GM12878 (cell line): ENCODE data around the gene ENTREP1. TPM values are rescaled to one million over a fixed set of nuclear protein-coding genes. Genes with fewer than 3 reads are reported as not detected.

Experiments used
- ATAC-seq: fragments of 200-7000 bp; cut with Tn5 transposase; 3 replicates; pipeline ENCODE4 v1.9.1; 2020; ENCODE audit warnings: mild to moderate bottlenecking, moderate library complexity
- BruUV-seq: library from RNA; stranded (reverse); fragments of 400-500 nt; replicated peaks from 2 replicates; lab custom pipeline; 2021; lab: Mats Ljungman, UMichigan
- CTCF ChIA-PET: fragments of 300-600 bp; sonication (Branson Sonifier 250); formaldehyde crosslinking; extraction: SDS; loops from one replicate; lab custom pipeline; 2021; ENCODE audit warnings: inconsistent platforms; lab: Yijun Ruan, JAX
- POLR2A ChIA-PET: fragments of 350-600 bp; formaldehyde crosslinking; extraction: SDS; loops from one replicate; lab custom pipeline; 2021; ENCODE audit warnings: inconsistent platforms; lab: Charles Lee
- RAD21 ChIA-PET: fragments of 300-600 bp; sonication (Branson Sonifier 250); formaldehyde crosslinking; loops from one replicate; lab custom pipeline; 2023; ENCODE audit warnings: antibody characterized with exemption; ENCODE audit not compliant: unreplicated experiment; lab: Charles Lee
- SMC1A ChIA-PET: fragments of 300-600 bp; sonication (Branson Sonifier 250); formaldehyde crosslinking; loops from one replicate; lab custom pipeline; 2023; ENCODE audit not compliant: unreplicated experiment, uncharacterized antibody; lab: Charles Lee
- DNase-seq: peaks from one replicate; pipeline ENCODE4 v3.0.0-alpha.2; 2011; ENCODE audit warnings: low read depth, low spot score
- FAIRE-seq: peaks from 3 replicates; lab custom pipeline; 2011; peaks lifted over from hg19 to GRCh38; lab: Jason Lieb, UNC
- H2AFZ ChIP-seq: 2 replicates; pipeline ENCODE4 v1.6.0; 2011; ENCODE audit warnings: low read depth, low read length, control low read depth; ENCODE audit not compliant: control insufficient read depth
- H3K27ac ChIP-seq: 2 replicates; pipeline ENCODE4 v1.5.1; 2011; ENCODE audit warnings: control low read depth; ENCODE audit not compliant: control insufficient read depth, insufficient read depth
- H3K27me3 ChIP-seq, 2 experiments: replicated peaks in 1 of 2; 2 replicates each; pipeline versions ENCODE4 v1.6.0 to v1.6.1; 2011; ENCODE audit warnings: low read length in 1 of 2; ENCODE audit not compliant: control insufficient read depth in 2 of 2, insufficient read depth in 2 of 2
- H3K36me3 ChIP-seq, 2 experiments: 2 replicates each; pipeline ENCODE4 v1.5.1; 2011; ENCODE audit warnings: low read length in 1 of 2; ENCODE audit not compliant: control insufficient read depth in 2 of 2, insufficient read depth in 2 of 2
- H3K4me1 ChIP-seq: 2 replicates; pipeline ENCODE4 v1.6.1; 2011; ENCODE audit warnings: mild to moderate bottlenecking, low read length, moderate library complexity, mixed read lengths; ENCODE audit not compliant: control insufficient read depth, insufficient read depth
- H3K4me2 ChIP-seq: 2 replicates; pipeline ENCODE4 v1.6.0; 2011; ENCODE audit warnings: control low read depth; ENCODE audit not compliant: control insufficient read depth, insufficient read depth
- H3K4me3 ChIP-seq: fragments of 200-600 bp; sonication (generic); 2 replicates; pipeline ENCODE4 v1.5.1; 2016
- H3K79me2 ChIP-seq: 2 replicates; pipeline ENCODE4 v1.6.0; 2011; ENCODE audit warnings: low read length; ENCODE audit not compliant: control insufficient read depth, insufficient read depth
- H3K9ac ChIP-seq: 2 replicates; pipeline ENCODE4 v1.8.0; 2011; ENCODE audit warnings: low read length, control low read depth, mixed read lengths; ENCODE audit not compliant: control insufficient read depth, insufficient read depth
- H3K9me3 ChIP-seq: replicated peaks from 3 replicates; pipeline ENCODE4 v1.5.1; 2011; ENCODE audit warnings: mild to moderate bottlenecking, low read length; ENCODE audit not compliant: control insufficient read depth, insufficient read depth
- H4K20me1 ChIP-seq: 2 replicates; pipeline ENCODE4 v1.6.0; 2011; ENCODE audit not compliant: control insufficient read depth, insufficient read depth
- ASH2L ChIP-seq: fragments of 300-600, 200-600 bp; sonication (generic); IDR thresholded peaks from 2 replicates; pipeline ENCODE4 v1.6.1; 2017; ENCODE audit warnings: low read depth, mild to moderate bottlenecking, borderline replicate concordance
- BRCA1 ChIP-seq: IDR thresholded peaks from 2 replicates; pipeline ENCODE4 v1.6.1; 2011; ENCODE audit warnings: low read depth, low read length, improper control_type of control experiment
- CHD1 ChIP-seq: IDR thresholded peaks from 2 replicates; pipeline ENCODE4 v1.6.1; 2012; ENCODE audit warnings: low read depth, low read length, improper control_type of control experiment
- CUX1 ChIP-seq: IDR thresholded peaks from 2 replicates; pipeline ENCODE4 v1.6.1; 2012; ENCODE audit warnings: improper control_type of control experiment, low read depth, low read length; ENCODE audit not compliant: insufficient replicate concordance
- HDGF ChIP-seq: fragments of 450-650 bp; IDR thresholded peaks from 2 replicates; pipeline ENCODE4 v1.6.1; 2016; ENCODE audit warnings: antibody characterized with exemption
- JUND ChIP-seq: IDR thresholded peaks from 2 replicates; pipeline ENCODE4 v1.6.1; 2012; ENCODE audit warnings: low read depth, mild to moderate bottlenecking, low read length, improper control_type of control experiment, moderate library complexity
- KLF5 ChIP-seq: fragments of 450-650 bp; IDR thresholded peaks from 2 replicates; pipeline ENCODE4 v1.6.1; 2014; ENCODE audit warnings: mild to moderate bottlenecking; ENCODE audit not compliant: partially characterized antibody
- MXI1 ChIP-seq: fragments of 150-350 bp; IDR thresholded peaks from 2 replicates; pipeline ENCODE4 v1.6.1; 2011; ENCODE audit warnings: low read depth, mild to moderate bottlenecking, inconsistent platforms, low read length, improper control_type of control experiment
- NFXL1 ChIP-seq: fragments of 450-650 bp; IDR thresholded peaks from 2 replicates; pipeline ENCODE4 v1.6.1; 2017; ENCODE audit warnings: antibody characterized with exemption, mild to moderate bottlenecking, borderline replicate concordance
- PAX8 ChIP-seq: fragments of 450-650 bp; IDR thresholded peaks from 2 replicates; pipeline ENCODE4 v1.6.1; 2017; ENCODE audit warnings: mild to moderate bottlenecking, moderate library complexity
- SREBF1 ChIP-seq: IDR thresholded peaks from 2 replicates; pipeline ENCODE4 v1.6.1; 2012; ENCODE audit warnings: mild to moderate bottlenecking, low read length
- TAF1 ChIP-seq: IDR thresholded peaks from 2 replicates; pipeline ENCODE4 v1.6.1; 2011; ENCODE audit warnings: mild to moderate bottlenecking, low read depth, low read length, borderline replicate concordance
- TBL1XR1 ChIP-seq: IDR thresholded peaks from 2 replicates; pipeline ENCODE4 v1.6.1; 2012; ENCODE audit warnings: low read depth, low read length, improper control_type of control experiment
- TCF3 ChIP-seq: IDR thresholded peaks from 2 replicates; pipeline ENCODE4 v1.6.1; 2012; ENCODE audit warnings: low read depth, mild to moderate bottlenecking, low read length, borderline replicate concordance; ENCODE audit not compliant: insufficient read depth
- ZSCAN29 ChIP-seq: fragments of 450-650 bp; IDR thresholded peaks from 2 replicates; pipeline ENCODE4 v1.6.1; 2017; ENCODE audit warnings: mild to moderate bottlenecking, moderate library complexity
- whole genome bisulfite sequencing: methylation state at CpG from one replicate; pipeline ENCODE4 v1.1.6; 2016; ENCODE audit warnings: low lambda C conversion rate; ENCODE audit not compliant: insufficient replicate concordance, insufficient coverage; ENCODE audit errors: missing lambda C conversion rate; 5-methylcytosine and 5-hydroxymethylcytosine counted together
- in situ Hi-C: fragments of 300-500 bp; cut with MboI; formaldehyde crosslinking; loops from 9 replicates; pipeline ENCODE4 v1.14.3; 2018; ENCODE audit warnings: mixed read lengths
- intact Hi-C: fragments of 100-400 bp; cut with micrococcal nuclease; formaldehyde crosslinking; loops from one replicate; pipeline ENCODE4 v1.14.2; 2022; ENCODE audit not compliant: unreplicated experiment
- polyA plus RNA-seq, 11 experiments: library from polyadenylated mRNA; depleted of rRNA in 4 of 11; unstranded in 6 of 11; stranded (reverse) in 5 of 11; fragments of >200 nt; fragmentation: Nextera tagmentation in 4 of 11; fragmentation: Illumina TruSeq in 1 of 11; extraction: Ambion mirVana in 4 of 11; extraction: Trizol in 1 of 11; gene quantifications; 1 replicate in 1 of 11; 2 replicates in 10 of 11; pipeline versions ENCODE4 v1.2.1 to v1.2.3, GENCODE V29; 2011 to 2016; ENCODE audit warnings: inconsistent platforms in 2 of 11, missing spikeins in 2 of 11, low read depth in 1 of 11
- total RNA-seq, 4 experiments: library from RNA; depleted of rRNA in 3 of 4; stranded (reverse); fragments of >200 nt in 3 of 4; fragmentation: Illumina TruSeq in 1 of 4; extraction: Trizol in 1 of 4; gene quantifications; 2 replicates each; pipeline versions ENCODE4 v1.2.1 to v1.2.3, GENCODE V29; 2013 to 2021
- TF ChIP-seq, protein P1 (sequence below): fragments of 450-650 bp; IDR thresholded peaks from 2 replicates; pipeline ENCODE4 v1.6.1; 2016; ENCODE audit warnings: mild to moderate bottlenecking, moderate library complexity, borderline replicate concordance

The ENTREP1 gene
- total and polyA plus RNA-seq, 10 of the 15 experiments (the other 5 are each of a cell fraction or from before 2014, with no cell fraction given) = not detected

- ChIA-PET RAD21 (no interaction called here), POLR2A (no interaction called here), SMC1A (no interaction called here), CTCF (no interaction called here)
- in situ Hi-C loops = no loop called here
- Histone ChIP-seq H4K20me1 (no peaks in the 10 kb centered on the region), H3K4me2 (no peak overlapping the region), H3K4me3 (no peak overlapping the region), H3K4me1 (no peaks in the 10 kb centered on the region), H3K9ac (no peak overlapping the region), H3K27ac (no peak overlapping the region), H2AFZ (no peak overlapping the region), H3K27me3 (no peaks in the 10 kb centered on the region), H3K9me3 (no peaks in the 10 kb centered on the region), H3K79me2 (no peaks in the 10 kb centered on the region), H3K36me3 (no peaks in the 10 kb centered on the region)
- 22% methylated on average over 12 of the region's 12 CpGs for WGBS
- ATAC-seq (no peak), DNase-seq (no peak), FAIRE-seq (no peak)
- no TSS peak for BruUV-seq
- intact Hi-C loops = no loop called here
- TF ChIP-seq ASH2L = no peak
- TF ChIP-seq NFXL1 = no peak
- TF ChIP-seq BRCA1 = no peak
- TF ChIP-seq, protein P1, sequence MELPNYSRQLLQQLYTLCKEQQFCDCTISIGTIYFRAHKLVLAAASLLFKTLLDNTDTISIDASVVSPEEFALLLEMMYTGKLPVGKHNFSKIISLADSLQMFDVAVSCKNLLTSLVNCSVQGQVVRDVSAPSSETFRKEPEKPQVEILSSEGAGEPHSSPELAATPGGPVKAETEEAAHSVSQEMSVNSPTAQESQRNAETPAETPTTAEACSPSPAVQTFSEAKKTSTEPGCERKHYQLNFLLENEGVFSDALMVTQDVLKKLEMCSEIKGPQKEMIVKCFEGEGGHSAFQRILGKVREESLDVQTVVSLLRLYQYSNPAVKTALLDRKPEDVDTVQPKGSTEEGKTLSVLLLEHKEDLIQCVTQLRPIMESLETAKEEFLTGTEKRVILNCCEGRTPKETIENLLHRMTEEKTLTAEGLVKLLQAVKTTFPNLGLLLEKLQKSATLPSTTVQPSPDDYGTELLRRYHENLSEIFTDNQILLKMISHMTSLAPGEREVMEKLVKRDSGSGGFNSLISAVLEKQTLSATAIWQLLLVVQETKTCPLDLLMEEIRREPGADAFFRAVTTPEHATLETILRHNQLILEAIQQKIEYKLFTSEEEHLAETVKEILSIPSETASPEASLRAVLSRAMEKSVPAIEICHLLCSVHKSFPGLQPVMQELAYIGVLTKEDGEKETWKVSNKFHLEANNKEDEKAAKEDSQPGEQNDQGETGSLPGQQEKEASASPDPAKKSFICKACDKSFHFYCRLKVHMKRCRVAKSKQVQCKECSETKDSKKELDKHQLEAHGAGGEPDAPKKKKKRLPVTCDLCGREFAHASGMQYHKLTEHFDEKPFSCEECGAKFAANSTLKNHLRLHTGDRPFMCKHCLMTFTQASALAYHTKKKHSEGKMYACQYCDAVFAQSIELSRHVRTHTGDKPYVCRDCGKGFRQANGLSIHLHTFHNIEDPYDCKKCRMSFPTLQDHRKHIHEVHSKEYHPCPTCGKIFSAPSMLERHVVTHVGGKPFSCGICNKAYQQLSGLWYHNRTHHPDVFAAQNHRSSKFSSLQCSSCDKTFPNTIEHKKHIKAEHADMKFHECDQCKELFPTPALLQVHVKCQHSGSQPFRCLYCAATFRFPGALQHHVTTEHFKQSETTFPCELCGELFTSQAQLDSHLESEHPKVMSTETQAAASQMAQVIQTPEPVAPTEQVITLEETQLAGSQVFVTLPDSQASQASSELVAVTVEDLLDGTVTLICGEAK = no peak
- TF ChIP-seq CHD1 = no peak
- TF ChIP-seq KLF5 = no peak
- TF ChIP-seq ZSCAN29 = no peak
- TF ChIP-seq TAF1 = no peak
- TF ChIP-seq SREBF1 = no peak
- no peak for TF ChIP-seq PAX8
- TF ChIP-seq TBL1XR1 = no peak
- TF ChIP-seq MXI1 = no peak
- TF ChIP-seq HDGF = no peak
- TF ChIP-seq CUX1 = no peak
- no peak for TF ChIP-seq JUND
- TF ChIP-seq TCF3 = no peak
Observed at GRCh38 chr9:69397384-69398214, 72.6 kb downstream of the ENTREP1 start.
